Nephron (organoid): Measurements from ENCODE around the gene AKTIP.
A peak's percentile ranks its signal among the peaks of the same experiment; 100 is the strongest.

Experiments
- H3K27ac Mint-ChIP-seq, 3 experiments: 2 replicates each; pipeline ENCODE4 v1.8.0; 2020; ENCODE audit warnings: mixed read lengths in 3 of 3, mild to moderate bottlenecking in 2 of 3, moderate library complexity in 1 of 3
- H3K27me3 Mint-ChIP-seq: 2 replicates; pipeline ENCODE4 v1.8.0; 2021; ENCODE audit warnings: low read depth, mild to moderate bottlenecking, moderate library complexity, mixed read lengths
- H3K36me3 Mint-ChIP-seq: 2 replicates; pipeline ENCODE4 v1.8.0; 2020; ENCODE audit warnings: low read depth, mixed read lengths
- H3K4me1 Mint-ChIP-seq: 2 replicates; pipeline ENCODE4 v1.8.0; 2020; ENCODE audit warnings: mixed read lengths
- H3K4me3 Mint-ChIP-seq, 3 experiments: 2 replicates each; pipeline ENCODE4 v1.8.0; 2020; ENCODE audit warnings: mild to moderate bottlenecking in 3 of 3, mixed read lengths in 3 of 3, moderate library complexity in 2 of 3
- H3K9me3 Mint-ChIP-seq: 2 replicates; pipeline ENCODE4 v1.8.0; 2020; ENCODE audit warnings: mixed read lengths
- TF ChIP-seq, protein P1 (sequence below), 3 experiments: fragments of 200-600 bp; sonication (generic); IDR thresholded peaks; one replicate each; pipeline ENCODE4 v1.5.0; 2021; ENCODE audit warnings: antibody characterized with exemption in 3 of 3; ENCODE audit not compliant: unreplicated experiment in 3 of 3

The AKTIP gene

DNA sequence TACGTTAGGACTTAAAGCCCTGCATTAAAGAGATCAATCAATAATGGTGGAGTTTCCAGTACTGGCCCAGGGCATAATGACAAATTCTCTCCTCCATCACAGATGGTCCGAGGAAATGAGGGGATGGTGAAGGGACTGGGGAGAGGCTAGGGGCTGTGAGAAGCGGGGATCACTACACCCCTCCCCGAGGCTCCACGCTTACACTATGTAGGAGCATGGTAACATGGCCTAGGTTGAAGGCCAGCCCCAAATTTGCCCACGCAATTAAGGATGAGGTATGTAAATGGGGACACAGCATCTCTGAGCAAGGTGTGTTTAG is 8.0 kb upstream of the AKTIP start:
- no peaks in the 10 kb centered on the region for H3K27me3 Mint-ChIP-seq
- H3K4me1 Mint-ChIP-seq = peaks cover 5% of the 10 kb centered on the region
- no peak overlapping the region for H3K27ac Mint-ChIP-seq
- no peaks in the 10 kb centered on the region for H3K36me3 Mint-ChIP-seq
- TF ChIP-seq, protein P1, sequence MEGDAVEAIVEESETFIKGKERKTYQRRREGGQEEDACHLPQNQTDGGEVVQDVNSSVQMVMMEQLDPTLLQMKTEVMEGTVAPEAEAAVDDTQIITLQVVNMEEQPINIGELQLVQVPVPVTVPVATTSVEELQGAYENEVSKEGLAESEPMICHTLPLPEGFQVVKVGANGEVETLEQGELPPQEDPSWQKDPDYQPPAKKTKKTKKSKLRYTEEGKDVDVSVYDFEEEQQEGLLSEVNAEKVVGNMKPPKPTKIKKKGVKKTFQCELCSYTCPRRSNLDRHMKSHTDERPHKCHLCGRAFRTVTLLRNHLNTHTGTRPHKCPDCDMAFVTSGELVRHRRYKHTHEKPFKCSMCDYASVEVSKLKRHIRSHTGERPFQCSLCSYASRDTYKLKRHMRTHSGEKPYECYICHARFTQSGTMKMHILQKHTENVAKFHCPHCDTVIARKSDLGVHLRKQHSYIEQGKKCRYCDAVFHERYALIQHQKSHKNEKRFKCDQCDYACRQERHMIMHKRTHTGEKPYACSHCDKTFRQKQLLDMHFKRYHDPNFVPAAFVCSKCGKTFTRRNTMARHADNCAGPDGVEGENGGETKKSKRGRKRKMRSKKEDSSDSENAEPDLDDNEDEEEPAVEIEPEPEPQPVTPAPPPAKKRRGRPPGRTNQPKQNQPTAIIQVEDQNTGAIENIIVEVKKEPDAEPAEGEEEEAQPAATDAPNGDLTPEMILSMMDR (IDR thresholded peaks at IDR 0.05; ENCODE audit: unreplicated experiment in 3 of 3) = no peak
- H3K4me3 Mint-ChIP-seq = no peak overlapping the region
- peaks cover 10% of the 10 kb centered on the region for H3K9me3 Mint-ChIP-seq

DNA sequence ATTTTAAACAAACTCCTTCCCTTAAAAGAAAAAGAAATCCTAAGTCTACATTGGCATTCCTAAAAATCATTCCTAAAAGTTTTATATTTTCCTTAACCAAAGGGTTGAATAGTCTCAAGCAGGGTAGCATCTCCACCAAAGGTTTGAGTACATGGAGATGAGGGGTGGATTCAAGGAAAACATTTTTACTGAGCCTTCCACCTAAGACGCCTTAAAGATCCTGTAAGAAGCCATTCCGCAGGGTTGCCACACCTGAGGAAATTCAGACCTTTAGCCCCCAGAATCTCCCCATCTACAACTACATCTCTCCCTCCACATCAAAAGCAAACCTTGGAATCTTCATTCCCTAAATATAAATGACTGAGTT is 7.7 kb upstream of the AKTIP start:
- H3K27ac Mint-ChIP-seq = peak overlapping the region in 1 of 3 experiments; percentile 38
- peaks cover 6% of the 10 kb centered on the region for H3K9me3 Mint-ChIP-seq
- peaks cover 5% of the 10 kb centered on the region for H3K4me1 Mint-ChIP-seq
- no peaks in the 10 kb centered on the region for H3K36me3 Mint-ChIP-seq
- TF ChIP-seq, protein P1 (IDR thresholded peaks at IDR 0.05; ENCODE audit: unreplicated experiment in 3 of 3) = peak in 1 of 3 experiments; percentile 32
- H3K27me3 Mint-ChIP-seq = no peaks in the 10 kb centered on the region
- no peak overlapping the region for H3K4me3 Mint-ChIP-seq

DNA sequence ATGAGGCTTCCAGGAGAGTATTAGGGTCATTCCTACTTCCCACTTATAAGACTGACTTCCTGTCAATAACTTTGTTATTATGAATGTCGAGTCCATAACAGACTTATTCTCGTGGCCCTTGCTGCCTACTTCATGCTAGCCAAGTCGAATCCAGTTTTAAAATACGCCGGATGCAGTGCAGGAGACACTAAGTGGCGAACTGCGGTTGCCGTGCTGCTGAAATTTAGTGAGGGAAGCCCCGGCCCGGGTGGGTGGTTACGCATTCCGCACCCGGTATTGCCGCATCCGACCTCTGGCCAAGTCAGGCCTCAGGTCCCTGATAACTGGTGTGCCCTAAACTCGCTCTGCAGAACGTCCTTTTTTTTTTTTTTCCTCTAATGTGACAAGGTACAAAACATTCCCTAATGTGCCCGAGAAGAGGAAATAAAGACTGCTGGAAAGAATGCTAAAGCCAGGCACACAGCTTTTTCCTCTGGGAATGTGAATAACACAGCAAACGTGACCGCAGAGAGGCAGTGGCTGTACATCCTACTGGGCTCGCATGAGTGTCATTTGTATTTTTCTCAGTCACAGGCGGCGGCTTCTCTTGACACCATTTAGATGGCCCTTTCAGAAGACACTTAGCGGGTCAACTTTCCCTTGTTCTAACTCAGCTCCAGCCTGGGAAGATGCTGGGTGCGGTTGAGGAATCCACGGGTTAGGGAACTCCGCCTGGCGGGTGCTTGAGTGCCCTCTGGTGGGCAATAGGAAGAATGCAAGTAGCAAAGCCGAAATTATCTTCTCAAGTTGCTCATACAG is 7.1 kb upstream of the AKTIP start:
- H3K27me3 Mint-ChIP-seq = no peaks in the 10 kb centered on the region
- H3K4me1 Mint-ChIP-seq = peaks cover 5% of the 10 kb centered on the region
- TF ChIP-seq, protein P1 (IDR thresholded peaks at IDR 0.05; ENCODE audit: unreplicated experiment in 3 of 3) = peak; percentile 94 to 95 (median 95)
- H3K36me3 Mint-ChIP-seq = no peaks in the 10 kb centered on the region
- H3K4me3 Mint-ChIP-seq = peak overlapping the region in 1 of 3 experiments; percentile 15
- peaks cover 6% of the 10 kb centered on the region for H3K9me3 Mint-ChIP-seq
- H3K27ac Mint-ChIP-seq = peak overlapping the region; percentile 38 to 74 (median 45)

DNA sequence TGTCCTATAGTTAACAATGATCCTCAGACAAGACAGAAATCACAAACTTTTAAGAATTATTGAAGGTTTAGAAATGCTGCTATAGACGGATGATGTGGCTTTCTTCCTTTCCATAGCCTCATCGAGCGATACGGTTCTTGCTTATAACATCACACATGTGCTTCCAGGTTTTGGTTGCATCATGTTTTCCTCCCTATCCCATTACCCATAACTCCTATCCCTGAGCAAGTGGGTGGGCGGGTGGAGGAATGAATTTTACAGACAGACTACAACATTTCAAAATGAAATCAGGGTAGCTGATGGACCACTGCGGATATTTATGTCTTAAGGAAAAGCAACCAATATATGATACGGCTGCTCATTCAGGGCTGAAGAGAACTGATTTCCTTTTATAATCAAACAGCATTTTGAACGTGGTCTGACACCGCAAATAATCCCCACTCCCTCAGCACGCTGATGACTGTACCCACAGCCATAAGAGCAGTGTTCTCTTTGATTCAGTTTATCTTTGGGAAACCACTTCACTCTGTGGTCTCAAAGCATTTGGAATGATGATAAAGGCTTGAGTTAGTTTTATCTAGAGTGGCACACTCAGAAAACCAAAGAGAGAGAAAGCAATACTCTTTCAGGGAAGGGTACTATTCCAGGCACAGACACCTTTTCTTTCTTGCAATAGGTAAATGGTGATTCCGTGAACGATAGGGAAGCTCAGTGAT is 4.6 kb upstream of the AKTIP start:
- Mint-ChIP-seq H3K27me3 (no peaks in the 10 kb centered on the region), H3K27ac (no peak overlapping the region), H3K36me3 (no peaks in the 10 kb centered on the region), H3K9me3 (no peaks in the 10 kb centered on the region), H3K4me1 (peaks cover 24% of the 10 kb centered on the region), H3K4me3 (no peak overlapping the region)
- TF ChIP-seq, protein P1 (IDR thresholded peaks at IDR 0.05; ENCODE audit: unreplicated experiment in 3 of 3) = no peak

DNA sequence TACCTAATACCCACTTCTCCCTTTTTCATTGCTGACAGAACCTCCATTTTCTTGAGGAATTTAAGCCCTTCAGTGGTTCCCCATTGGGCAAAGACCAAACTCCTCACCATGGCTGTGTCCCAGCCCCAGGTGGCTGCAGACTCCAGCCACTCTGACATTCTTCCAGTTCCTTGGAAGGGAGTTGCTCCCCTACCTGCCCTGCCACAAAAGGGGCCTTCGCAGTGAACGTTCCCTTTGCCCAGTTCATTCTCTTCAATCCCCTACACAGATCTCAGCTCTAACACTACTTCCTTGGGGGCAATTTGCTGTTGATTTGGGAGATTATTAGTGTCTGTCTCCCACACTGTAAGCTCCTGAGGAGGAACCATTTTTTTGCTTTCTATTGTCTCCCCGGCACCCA is 3.2 kb upstream of the AKTIP start:
- TF ChIP-seq, protein P1 (IDR thresholded peaks at IDR 0.05; ENCODE audit: unreplicated experiment in 3 of 3) = no peak
- peak overlapping the region in 1 of 3 experiments; percentile 16 for H3K4me3 Mint-ChIP-seq
- no peaks in the 10 kb centered on the region for H3K9me3 Mint-ChIP-seq
- peak overlapping the region; percentile 21 to 47 (median 35) for H3K27ac Mint-ChIP-seq
- no peaks in the 10 kb centered on the region for H3K36me3 Mint-ChIP-seq
- H3K27me3 Mint-ChIP-seq = peaks cover 3% of the 10 kb centered on the region
- peaks cover 34% of the 10 kb centered on the region for H3K4me1 Mint-ChIP-seq
